ENCODE data around the gene KCND1.

The KCND1 gene

GRCh38 chrX:48974033-48974432, 2.4 kb upstream of the KCND1 start:
- no peak for DNase-seq

DNA sequence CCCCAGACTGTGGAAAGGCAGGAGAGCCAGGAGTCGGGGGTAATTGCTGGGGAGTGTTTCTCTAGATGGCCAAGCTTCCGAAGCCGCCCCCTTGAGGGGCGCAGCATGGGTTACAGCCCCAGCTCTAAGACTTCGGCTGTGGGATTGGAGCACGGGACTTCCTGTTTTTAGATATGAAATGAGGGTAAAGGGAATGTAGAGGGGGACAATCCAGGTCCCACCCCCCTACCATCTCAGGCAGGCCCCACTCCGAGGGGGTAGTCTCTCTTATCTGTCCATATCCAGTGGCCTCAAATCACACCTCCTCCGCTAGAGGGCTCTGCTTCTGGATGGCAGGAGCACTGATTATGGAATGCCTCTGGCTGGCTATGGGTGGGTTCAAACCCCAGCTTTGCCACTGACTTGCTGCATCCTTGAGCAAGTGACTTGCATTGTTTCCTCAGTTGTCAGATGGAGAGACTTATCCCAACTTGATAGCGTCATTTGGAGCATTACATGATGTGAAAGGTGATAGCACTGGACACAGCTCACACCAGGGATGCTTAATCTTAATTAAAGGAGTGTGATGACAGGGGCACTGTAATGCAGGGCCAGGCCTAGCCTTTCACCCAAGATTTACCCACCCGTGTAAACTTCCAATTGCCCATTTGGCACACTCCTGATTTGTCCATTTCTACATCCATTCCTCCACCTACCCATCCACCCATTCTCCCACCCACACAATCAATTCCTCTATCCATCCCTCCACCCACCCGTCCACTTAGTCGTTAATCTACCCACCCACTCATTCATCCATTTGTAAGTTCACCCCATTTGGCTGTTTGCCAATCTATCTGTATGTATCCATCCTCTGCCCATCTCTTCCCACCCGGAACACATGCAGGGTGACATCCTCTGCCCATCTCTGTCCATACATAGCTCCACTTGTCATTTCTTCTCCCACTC, 848 bp upstream of the KCND1 start:
- no peak for DNase-seq

GRCh38 chrX:48969471-48969870, 2.2 kb downstream of the KCND1 start:
- DNase-seq: no peak

- no peak for DNase-seq
These were observed 3.3 kb downstream of the KCND1 start for GRCh38 chrX:48968377-48968776.

- no peak for DNase-seq
These were observed 4.7 kb downstream of the KCND1 start for GRCh38 chrX:48966796-48967579.

GRCh38 chrX:48965959-48966358, 5.7 kb downstream of the KCND1 start:
- no peak for DNase-seq

DNA sequence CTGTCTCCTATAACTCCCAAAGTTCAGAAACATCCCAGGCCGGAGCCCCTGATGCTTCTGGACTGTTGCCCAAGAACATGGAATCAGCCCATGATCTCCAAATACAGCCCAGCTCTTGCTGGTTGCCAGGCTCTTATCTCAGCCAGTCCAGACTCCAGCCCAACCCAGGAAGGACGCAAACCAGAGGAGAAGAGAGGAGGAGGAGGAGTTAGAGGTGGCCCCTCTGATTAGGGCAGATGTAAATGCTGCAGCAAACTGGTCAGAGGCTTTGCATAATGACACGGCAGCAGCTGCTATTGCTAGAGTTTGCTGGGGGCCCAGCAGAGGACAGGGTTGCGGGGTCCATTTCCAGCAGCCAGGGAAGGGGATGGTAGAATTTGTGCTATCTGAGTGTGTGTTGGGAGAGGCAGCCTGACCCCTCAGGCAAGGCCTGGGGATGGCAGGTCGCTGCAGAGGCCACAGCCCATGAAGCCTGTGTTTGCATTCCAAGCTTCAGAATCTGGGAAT, 10.0 kb downstream of the KCND1 start:
- DNase-seq: no peak

DNA sequence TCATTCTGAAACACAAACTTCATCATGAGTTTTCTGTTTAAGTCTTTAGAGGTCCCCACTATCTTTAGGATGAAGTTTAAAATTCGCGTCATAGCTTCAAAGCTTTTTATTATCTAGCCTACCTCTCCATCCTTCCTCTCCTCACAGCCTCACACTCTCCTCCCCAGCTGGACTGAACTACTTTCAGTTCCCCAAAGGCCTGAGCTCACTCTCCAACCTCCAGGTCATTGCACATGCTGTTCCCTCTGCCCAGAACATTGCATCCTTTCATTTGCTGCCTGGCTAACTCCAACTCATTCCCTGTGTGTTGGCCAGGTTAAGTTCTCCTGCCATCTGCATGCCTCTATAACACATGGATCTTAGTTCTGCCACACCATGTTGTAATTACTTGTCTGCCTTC, 11.4 kb downstream of the KCND1 start:
- DNase-seq: no peak

GRCh38 chrX:48958635-48959094, 13.0 kb downstream of the KCND1 start:
- no peak for DNase-seq

- DNase-seq: peak; percentile 88
These were observed 13.6 kb downstream of the KCND1 start for GRCh38 chrX:48957827-48958634.

GRCh38 chrX:48957477-48957826, 14.2 kb downstream of the KCND1 start, which contains the start of gene OTUD5:
OTUD5 (minus strand) TSS chrX:48957607; CDS start chrX:48957570, 37 bp downstream.
- peak; percentile 36 for DNase-seq

DNA sequence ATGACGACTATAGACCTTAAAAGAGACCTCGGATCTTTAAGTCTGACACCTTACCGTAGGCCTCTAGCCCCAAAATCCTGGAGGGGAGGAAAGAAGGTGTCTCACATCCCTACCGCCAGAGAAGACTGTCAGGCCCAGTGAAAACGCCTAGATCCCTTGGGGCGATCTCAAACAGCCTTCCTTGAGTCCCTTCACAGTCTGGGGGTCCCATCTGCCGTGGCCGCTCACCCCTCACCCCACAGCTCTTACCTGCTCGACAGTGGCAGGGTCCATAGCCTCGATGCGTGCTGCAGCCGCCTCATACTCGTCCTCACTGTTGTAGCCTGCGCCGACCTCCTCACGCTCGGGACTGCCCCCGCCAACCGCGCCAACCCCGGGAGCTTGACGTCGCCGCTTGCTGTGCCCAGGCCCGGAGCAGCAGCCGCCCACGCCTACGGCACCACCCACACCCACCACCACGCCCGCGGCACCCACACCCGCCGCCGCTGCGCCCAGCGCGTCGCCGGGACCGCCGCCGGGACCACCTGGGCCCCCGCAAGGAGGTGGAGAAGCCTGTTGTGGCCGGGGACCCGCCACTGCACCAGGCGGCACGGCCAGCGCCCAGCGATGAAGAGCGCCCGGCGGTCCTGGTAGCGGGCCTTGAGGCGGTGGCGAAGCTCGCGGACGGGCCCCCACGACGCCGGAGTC, 14.8 kb downstream of the KCND1 start:
- DNase-seq: no peak

- DNase-seq: no peak
These were observed 23.1 kb downstream of the KCND1 start for GRCh38 chrX:48948589-48948988.

DNA sequence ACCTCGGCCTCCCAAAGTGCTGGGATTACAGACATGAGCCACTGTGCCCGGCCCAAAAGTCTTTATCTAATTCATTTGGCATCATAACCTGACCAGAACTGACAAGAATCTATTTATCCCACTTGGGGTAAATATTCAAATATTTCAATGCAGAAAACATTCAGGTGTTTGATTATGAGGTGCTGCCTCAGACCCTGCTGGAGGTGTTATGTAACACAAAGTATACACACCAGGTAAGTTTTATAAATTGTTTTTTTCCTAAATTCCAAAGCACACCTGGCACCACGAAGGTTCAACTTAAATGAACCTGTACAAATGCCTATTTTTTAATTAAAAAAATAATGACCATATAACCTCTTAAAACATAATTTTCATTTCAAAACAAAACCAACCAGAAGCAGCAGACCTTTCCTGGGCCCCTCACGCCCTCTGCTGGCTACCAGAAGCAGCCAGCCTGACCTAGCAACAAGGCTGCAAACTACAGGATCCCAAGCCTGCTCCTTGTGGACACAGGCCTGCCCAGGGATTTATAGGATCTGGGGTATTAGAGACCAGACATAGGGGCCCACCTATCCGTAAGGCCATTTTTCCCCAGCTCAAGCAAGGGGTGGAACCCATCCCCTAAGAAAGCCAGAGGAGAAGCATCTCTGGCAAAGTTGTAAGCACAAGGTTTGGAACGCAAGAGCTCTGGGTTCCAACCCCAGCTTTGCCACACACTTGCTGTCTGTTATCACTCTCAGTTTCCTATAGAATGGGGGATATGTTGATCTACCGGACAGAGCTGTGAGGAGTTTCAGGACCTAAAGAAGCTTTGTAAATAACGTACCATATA, 25.9 kb downstream of the KCND1 start:
- no peak for DNase-seq

- DNase-seq: no peak
These were observed 28.7 kb downstream of the KCND1 start for GRCh38 chrX:48942895-48943294.

- no peak for DNase-seq
These were observed 31.2 kb downstream of the KCND1 start for GRCh38 chrX:48940404-48940955.

GRCh38 chrX:48939524-48940228, 32.0 kb downstream of the KCND1 start:
- no peak for DNase-seq

- no peak for DNase-seq
These were observed 32.8 kb downstream of the KCND1 start for GRCh38 chrX:48938721-48939425.

Data from DMS79 treated with DMSO at 0.1 percent for 48 hours (cell line).